ENCODE measurements around the gene UMOD.

Gene UMOD

GRCh38 chr16:20348365-20349185, 3.9 kb downstream of the UMOD start:
- TF ChIP-seq TAF1 (IDR thresholded peaks at IDR 0.05; ENCODE audit: low read depth, low read length) (no peak), SPI1 (IDR thresholded peaks at IDR 0.05; ENCODE audit: low read depth, low read length) (no peak), POLR2A (IDR thresholded peaks at IDR 0.05; ENCODE audit: low read depth, low read length) (no peak), POU2F2 (IDR thresholded peaks at IDR 0.05; ENCODE audit: low read depth, low read length) (no peak), PAX5 (IDR thresholded peaks at IDR 0.05; ENCODE audit: insufficient read depth, low read length, severe bottlenecking) (no peak), POLR2AphosphoS5 (IDR thresholded peaks at IDR 0.05; ENCODE audit: low read depth, low read length) (no peak)

DNA sequence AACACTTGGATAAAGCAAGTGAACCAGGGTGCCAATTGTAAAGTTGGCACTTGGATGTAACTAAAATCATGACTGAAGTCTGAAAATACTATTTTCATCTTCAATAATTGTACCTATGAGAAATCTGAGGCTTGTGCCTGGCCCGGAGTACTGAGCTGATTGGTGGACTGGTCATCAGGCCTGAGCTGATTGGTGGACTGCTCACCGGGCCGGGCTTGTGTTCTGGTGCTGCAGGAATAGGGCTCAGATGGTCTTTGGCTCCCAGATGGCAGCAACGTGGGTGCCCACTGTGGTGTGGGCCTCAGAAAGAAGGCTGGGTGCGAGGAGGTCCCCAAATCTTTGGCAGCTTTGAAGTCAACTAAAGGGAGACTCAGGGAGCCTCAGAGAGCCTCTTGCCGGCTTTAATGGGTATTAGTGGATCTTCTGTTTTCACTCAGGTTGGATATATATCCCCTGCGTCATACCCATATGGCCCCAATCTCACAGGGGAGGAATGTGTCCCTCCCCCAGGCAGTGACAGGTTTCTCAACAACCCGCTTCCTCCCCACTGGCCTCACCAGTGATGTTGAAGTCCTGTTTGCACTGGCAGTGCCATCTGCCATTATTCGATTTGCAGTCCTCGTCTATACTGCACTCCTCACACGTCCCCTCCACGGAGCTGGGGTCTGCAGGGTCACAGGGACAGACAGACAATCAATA, 4.7 kb downstream of the UMOD start:
- no peak for FAIRE-seq

More at GRCh38 chr16:20348365-20349185, 3.9 kb downstream of the UMOD start:
- DNase-seq (ENCODE audit: insufficient read length, low spot score) (no peak), FAIRE-seq (no peak)

DNA sequence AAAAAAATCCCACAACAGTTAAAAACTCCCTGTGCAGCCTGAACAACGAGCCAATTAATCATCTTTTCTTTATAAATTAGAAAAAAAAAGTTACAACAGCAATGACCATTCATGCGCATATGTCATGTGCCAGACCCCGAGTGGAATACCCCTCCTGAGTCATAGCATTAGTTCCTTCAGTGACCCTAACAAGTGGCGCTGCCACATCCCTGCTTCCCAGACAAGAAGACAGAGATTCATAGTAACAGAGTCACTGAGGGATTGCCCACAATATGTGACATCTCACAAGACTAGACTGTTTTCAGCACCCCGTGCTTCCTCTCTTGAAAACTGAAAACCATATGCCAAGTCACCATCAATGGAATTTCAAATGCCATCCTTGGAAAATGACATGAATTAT, 7.9 kb downstream of the UMOD start:
- no peak for FAIRE-seq
- no peak for TF ChIP-seq POLR2A (IDR thresholded peaks at IDR 0.05; ENCODE audit: low read depth, low read length)
- TF ChIP-seq POU2F2 (IDR thresholded peaks at IDR 0.05; ENCODE audit: low read depth, low read length), result no peak
- no peak for TF ChIP-seq SPI1 (IDR thresholded peaks at IDR 0.05; ENCODE audit: low read depth, low read length)
- no peak for TF ChIP-seq PAX5 (IDR thresholded peaks at IDR 0.05; ENCODE audit: insufficient read depth, low read length, severe bottlenecking)
- TF ChIP-seq POLR2AphosphoS5 (IDR thresholded peaks at IDR 0.05; ENCODE audit: low read depth, low read length), result no peak
- no peak for TF ChIP-seq TAF1 (IDR thresholded peaks at IDR 0.05; ENCODE audit: low read depth, low read length)
- no peak for DNase-seq (ENCODE audit: insufficient read length, low spot score)

More for the DNA sequence above, 4.7 kb downstream of the UMOD start:
- TF ChIP-seq POLR2A (IDR thresholded peaks at IDR 0.05; ENCODE audit: low read depth, low read length), result no peak
- no peak for TF ChIP-seq POU2F2 (IDR thresholded peaks at IDR 0.05; ENCODE audit: low read depth, low read length)
- TF ChIP-seq POLR2AphosphoS5 (IDR thresholded peaks at IDR 0.05; ENCODE audit: low read depth, low read length), result no peak
- no peak for TF ChIP-seq SPI1 (IDR thresholded peaks at IDR 0.05; ENCODE audit: low read depth, low read length)
- no peak for TF ChIP-seq PAX5 (IDR thresholded peaks at IDR 0.05; ENCODE audit: insufficient read depth, low read length, severe bottlenecking)
- TF ChIP-seq TAF1 (IDR thresholded peaks at IDR 0.05; ENCODE audit: low read depth, low read length), result no peak
- DNase-seq (ENCODE audit: insufficient read length, low spot score), result no peak

- TF ChIP-seq TAF1 (IDR thresholded peaks at IDR 0.05; ENCODE audit: low read depth, low read length), result no peak
- TF ChIP-seq POU2F2 (IDR thresholded peaks at IDR 0.05; ENCODE audit: low read depth, low read length), result no peak
- TF ChIP-seq PAX5 (IDR thresholded peaks at IDR 0.05; ENCODE audit: insufficient read depth, low read length, severe bottlenecking), result no peak
- no peak for TF ChIP-seq POLR2AphosphoS5 (IDR thresholded peaks at IDR 0.05; ENCODE audit: low read depth, low read length)
- no peak for TF ChIP-seq POLR2A (IDR thresholded peaks at IDR 0.05; ENCODE audit: low read depth, low read length)
- TF ChIP-seq SPI1 (IDR thresholded peaks at IDR 0.05; ENCODE audit: low read depth, low read length), result no peak
- FAIRE-seq (no peak), DNase-seq (ENCODE audit: insufficient read length, low spot score) (no peak)
Observed at GRCh38 chr16:20339744-20340143, 12.8 kb downstream of the UMOD start.

DNA sequence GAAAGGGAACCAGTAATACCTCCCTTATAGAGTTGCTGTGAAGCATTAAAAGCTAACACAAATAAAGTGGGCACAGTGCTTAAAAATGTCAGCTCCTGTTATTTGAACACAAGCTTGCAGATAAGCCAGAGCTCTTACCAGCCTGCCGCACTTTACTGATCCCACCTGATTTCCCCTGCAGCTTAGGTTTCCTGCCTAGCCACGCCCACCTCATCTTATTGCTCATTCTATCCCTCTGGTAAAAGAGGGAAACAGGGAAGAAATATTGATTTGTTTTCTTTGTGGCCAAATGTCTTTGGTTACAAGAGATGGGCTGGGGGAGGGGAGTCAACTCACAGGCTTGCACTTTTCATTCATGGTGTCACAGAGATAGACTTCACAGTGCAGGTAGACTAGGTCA, 15.6 kb downstream of the UMOD start:
- TF ChIP-seq POLR2A (IDR thresholded peaks at IDR 0.05; ENCODE audit: low read depth, low read length), result no peak
- TF ChIP-seq POU2F2 (IDR thresholded peaks at IDR 0.05; ENCODE audit: low read depth, low read length), result no peak
- no peak for TF ChIP-seq POLR2AphosphoS5 (IDR thresholded peaks at IDR 0.05; ENCODE audit: low read depth, low read length)
- TF ChIP-seq TAF1 (IDR thresholded peaks at IDR 0.05; ENCODE audit: low read depth, low read length), result no peak
- no peak for TF ChIP-seq PAX5 (IDR thresholded peaks at IDR 0.05; ENCODE audit: insufficient read depth, low read length, severe bottlenecking)
- FAIRE-seq, result no peak
- no peak for DNase-seq (ENCODE audit: insufficient read length, low spot score)

DNA sequence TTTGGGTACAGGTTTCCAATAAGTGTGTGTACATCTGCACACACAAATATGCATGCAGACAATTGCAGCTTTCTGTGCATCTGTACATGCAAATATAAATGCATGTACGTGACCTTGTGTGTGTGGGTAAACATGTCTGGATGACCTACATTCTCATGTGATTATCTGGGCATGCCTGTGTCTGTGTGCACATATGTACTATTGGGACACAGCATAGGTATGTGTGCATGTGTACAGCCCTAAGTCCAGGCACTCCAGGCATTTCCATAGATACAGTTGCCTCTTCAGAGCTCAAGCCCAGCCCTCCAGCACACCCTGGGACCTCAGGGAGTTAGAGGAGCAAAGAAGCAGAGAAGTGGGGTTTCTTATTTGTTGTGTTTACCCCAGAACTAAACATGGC, 18.1 kb downstream of the UMOD start:
- FAIRE-seq (no peak), DNase-seq (ENCODE audit: insufficient read length, low spot score) (no peak)
- TF ChIP-seq POU2F2 (IDR thresholded peaks at IDR 0.05; ENCODE audit: low read depth, low read length), result no peak

GRCh38 chr16:20333120-20333519, 19.4 kb downstream of the UMOD start:
- no peak for DNase-seq (ENCODE audit: insufficient read length, low spot score)
- no peak for FAIRE-seq
- no peak for TF ChIP-seq SPI1 (IDR thresholded peaks at IDR 0.05; ENCODE audit: low read depth, low read length)
- no peak for TF ChIP-seq PAX5 (IDR thresholded peaks at IDR 0.05; ENCODE audit: insufficient read depth, low read length, severe bottlenecking)
- TF ChIP-seq POU2F2 (IDR thresholded peaks at IDR 0.05; ENCODE audit: low read depth, low read length), result no peak
- TF ChIP-seq POLR2AphosphoS5 (IDR thresholded peaks at IDR 0.05; ENCODE audit: low read depth, low read length), result no peak
- no peak for TF ChIP-seq POLR2A (IDR thresholded peaks at IDR 0.05; ENCODE audit: low read depth, low read length)
- no peak for TF ChIP-seq TAF1 (IDR thresholded peaks at IDR 0.05; ENCODE audit: low read depth, low read length)

- no peak for FAIRE-seq
- DNase-seq (ENCODE audit: insufficient read length, low spot score), result no peak
- TF ChIP-seq TAF1 (IDR thresholded peaks at IDR 0.05; ENCODE audit: low read depth, low read length) (no peak), POLR2A (IDR thresholded peaks at IDR 0.05; ENCODE audit: low read depth, low read length) (no peak), POLR2AphosphoS5 (IDR thresholded peaks at IDR 0.05; ENCODE audit: low read depth, low read length) (no peak), PAX5 (IDR thresholded peaks at IDR 0.05; ENCODE audit: insufficient read depth, low read length, severe bottlenecking) (no peak)
Observed at GRCh38 chr16:20332411-20332810, 20.1 kb downstream of the UMOD start.

GRCh38 chr16:20331635-20332034, 20.9 kb downstream of the UMOD start:
- no peak for TF ChIP-seq TAF1 (IDR thresholded peaks at IDR 0.05; ENCODE audit: low read depth, low read length)
- no peak for TF ChIP-seq SPI1 (IDR thresholded peaks at IDR 0.05; ENCODE audit: low read depth, low read length)
- no peak for TF ChIP-seq PAX5 (IDR thresholded peaks at IDR 0.05; ENCODE audit: insufficient read depth, low read length, severe bottlenecking)
- TF ChIP-seq POLR2AphosphoS5 (IDR thresholded peaks at IDR 0.05; ENCODE audit: low read depth, low read length), result no peak
- no peak for TF ChIP-seq POU2F2 (IDR thresholded peaks at IDR 0.05; ENCODE audit: low read depth, low read length)
- no peak for TF ChIP-seq POLR2A (IDR thresholded peaks at IDR 0.05; ENCODE audit: low read depth, low read length)
- DNase-seq (ENCODE audit: insufficient read length, low spot score) (no peak), FAIRE-seq (no peak)

All from GM12891 (cell line).